Trophoblast cell (in vitro differentiated cells and primary cell): Measurements from ENCODE around the gene GHRL.
"Not testable (repeated sequence)": the region's sequence is repeated elsewhere in the genome, so short reads cannot be mapped to it uniquely, and the experiment has no call there.

Experiments used
- DNase-seq, 2 donors: peaks; one replicate each; pipeline ENCODE4 v3.0.0-alpha.2; 2016
- H2AFZ ChIP-seq: 2 replicates; pipeline ENCODE4 v1.6.1; 2013; ENCODE audit warnings: low read length, moderate library complexity, mild to moderate bottlenecking; ENCODE audit not compliant: insufficient read depth, poor library complexity
- H2AK5ac ChIP-seq: 2 replicates; pipeline ENCODE4 v1.6.1; 2013; ENCODE audit warnings: mild to moderate bottlenecking, low read length
- H2BK120ac ChIP-seq: 2 replicates; pipeline ENCODE4 v1.6.1; 2013; ENCODE audit warnings: low read length, mild to moderate bottlenecking, moderate library complexity; ENCODE audit not compliant: insufficient read depth, poor library complexity
- H2BK12ac ChIP-seq: 2 replicates; pipeline ENCODE4 v1.6.1; 2013; ENCODE audit warnings: mild to moderate bottlenecking, low read length, moderate library complexity
- H2BK5ac ChIP-seq: 2 replicates; pipeline ENCODE4 v1.6.1; 2013; ENCODE audit warnings: low read length, low read depth, moderate library complexity, mild to moderate bottlenecking; ENCODE audit not compliant: poor library complexity
- H3K14ac ChIP-seq: 2 replicates; pipeline ENCODE4 v1.6.1; 2013; ENCODE audit warnings: mild to moderate bottlenecking, low read length
- H3K18ac ChIP-seq: 2 replicates; pipeline ENCODE4 v1.6.1; 2013; ENCODE audit warnings: mild to moderate bottlenecking, low read length
- H3K23ac ChIP-seq: 2 replicates; pipeline ENCODE4 v1.6.1; 2013; ENCODE audit warnings: low read length
- H3K27ac ChIP-seq: 2 replicates; pipeline ENCODE4 v1.5.1; 2013; ENCODE audit warnings: low read depth, mild to moderate bottlenecking, inconsistent platforms, low read length, moderate library complexity
- H3K27me3 ChIP-seq: 2 replicates; pipeline ENCODE4 v1.6.1; 2013; ENCODE audit warnings: inconsistent platforms, mild to moderate bottlenecking, low read length, moderate library complexity; ENCODE audit not compliant: insufficient read depth
- H3K36me3 ChIP-seq, 2 experiments: 1 replicate in 1 of 2; 2 replicates in 1 of 2; pipeline ENCODE4 v1.6.1; 2013; ENCODE audit warnings: low read length in 2 of 2, mild to moderate bottlenecking in 2 of 2, moderate library complexity in 1 of 2; ENCODE audit not compliant: insufficient read depth in 2 of 2, control insufficient read depth in 1 of 2
- H3K4ac ChIP-seq: 2 replicates; pipeline ENCODE4 v1.6.1; 2013; ENCODE audit warnings: low read depth, mild to moderate bottlenecking, low read length, moderate library complexity
- H3K4me1 ChIP-seq, 2 experiments: 1 replicate in 1 of 2; 2 replicates in 1 of 2; pipeline ENCODE4 v1.6.1; 2013; ENCODE audit warnings: low read length in 2 of 2, mild to moderate bottlenecking in 2 of 2, moderate library complexity in 1 of 2; ENCODE audit not compliant: insufficient read depth in 2 of 2, control insufficient read depth in 1 of 2
- H3K4me2 ChIP-seq: 2 replicates; pipeline ENCODE4 v1.6.1; 2013; ENCODE audit warnings: inconsistent platforms, mild to moderate bottlenecking, low read length, moderate library complexity
- H3K4me3 ChIP-seq: 2 replicates; pipeline ENCODE4 v1.5.1; 2013; ENCODE audit warnings: mild to moderate bottlenecking, low read depth, low read length, inconsistent platforms
- H3K79me1 ChIP-seq: one replicate; pipeline ENCODE4 v1.6.1; 2013; ENCODE audit warnings: low read length
- H3K79me2 ChIP-seq: 2 replicates; pipeline ENCODE4 v1.6.1; 2013; ENCODE audit warnings: low read length, mild to moderate bottlenecking; ENCODE audit not compliant: control insufficient read depth, insufficient read depth, poor library complexity
- H3K9ac ChIP-seq: 2 replicates; pipeline ENCODE4 v1.6.1; 2013; ENCODE audit warnings: mild to moderate bottlenecking, low read length
- H3K9me3 ChIP-seq: 2 replicates; pipeline ENCODE4 v1.6.1; 2013; ENCODE audit warnings: low read depth, mild to moderate bottlenecking, control low read depth, inconsistent platforms, low read length; ENCODE audit not compliant: insufficient read depth
- H4K12ac ChIP-seq: 2 replicates; pipeline ENCODE4 v1.6.1; 2013; ENCODE audit warnings: low read depth, mild to moderate bottlenecking, low read length, moderate library complexity
- H4K8ac ChIP-seq: 2 replicates; pipeline ENCODE4 v1.6.1; 2013; ENCODE audit warnings: low read depth, mild to moderate bottlenecking, low read length, moderate library complexity
- H4K91ac ChIP-seq: one replicate; pipeline ENCODE4 v1.6.1; 2013; ENCODE audit warnings: low read depth, mild to moderate bottlenecking, low read length, moderate library complexity
- WGBS: extraction: QIAGEN DNeasy Blood & Tissue Kit; methylation state at CpG from one replicate; pipeline ENCODE4 v1.1.7; 2013; ENCODE audit warnings: missing lambda C conversion rate; ENCODE audit not compliant: insufficient read length, insufficient coverage; ENCODE audit errors: extremely low coverage; 5-methylcytosine and 5-hydroxymethylcytosine counted together

The GHRL gene

DNA sequence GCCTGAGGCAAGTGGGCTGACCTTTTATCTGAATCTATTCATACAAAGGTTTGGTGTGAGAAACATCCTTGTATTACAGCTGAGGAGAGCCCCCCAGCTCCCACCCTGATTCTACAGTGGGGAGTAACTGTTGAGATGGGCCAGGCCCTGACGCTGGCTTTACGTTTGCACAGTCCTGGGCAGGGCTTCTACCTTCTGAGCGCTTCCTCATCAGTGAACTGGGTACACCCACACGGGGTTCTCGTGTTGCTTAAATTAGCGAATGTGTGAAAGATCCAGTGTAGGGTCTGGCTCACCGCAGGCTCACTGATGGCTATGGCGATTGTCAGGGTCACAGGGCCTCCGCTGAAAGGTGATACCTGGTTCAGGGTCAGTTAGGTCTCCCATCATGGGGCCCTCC, 7.3 kb upstream of the GHRL start:
- Histone ChIP-seq H3K79me1 (no peaks in the 10 kb centered on the region), H2AFZ (no peak overlapping the region), H3K27me3 (no peaks in the 10 kb centered on the region), H2BK12ac (no peak overlapping the region), H3K18ac (no peak overlapping the region), H3K14ac (no peak overlapping the region), H3K4ac (no peak overlapping the region), H3K36me3 (peaks cover 52 to 54% of the 10 kb centered on the region in 2 experiments), H3K9me3 (peaks cover 5% of the 10 kb centered on the region), H2AK5ac (no peak overlapping the region), H3K4me1 (no peaks in the 10 kb centered on the region), H3K9ac (no peak overlapping the region), H3K4me3 (no peak overlapping the region), H4K91ac (no peak overlapping the region), H2BK5ac (no peak overlapping the region), H3K27ac (no peak overlapping the region), H4K12ac (no peak overlapping the region), H4K8ac (no peak overlapping the region), H3K23ac (no peak overlapping the region), H2BK120ac (no peak overlapping the region), H3K79me2 (no peaks in the 10 kb centered on the region), H3K4me2 (no peak overlapping the region)
- DNase-seq: no peak
- WGBS: no CpG with 5 or more reads among the region's 9 CpGs

DNA sequence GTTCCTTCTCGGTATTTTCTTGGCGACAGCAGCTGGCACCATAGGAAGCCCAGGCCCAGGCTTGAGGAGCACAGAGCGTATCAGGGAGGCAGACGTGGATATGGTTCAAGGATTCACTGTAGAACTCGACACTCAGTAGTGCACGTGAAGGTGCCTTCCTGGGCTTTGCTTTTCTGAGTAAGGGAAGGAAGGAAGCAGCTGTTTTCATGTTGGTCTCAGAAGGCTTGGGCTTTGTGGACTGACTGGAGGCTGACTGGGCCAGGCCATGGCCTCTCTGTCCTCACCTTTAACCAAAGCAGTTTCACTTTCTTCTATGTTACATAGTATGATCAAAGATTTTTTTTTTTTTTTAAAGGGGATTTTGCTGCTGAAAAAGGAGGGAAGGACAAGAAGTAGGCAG, 6.9 kb upstream of the GHRL start:
- Histone ChIP-seq H3K18ac (no peak overlapping the region), H3K79me2 (no peaks in the 10 kb centered on the region), H3K27ac (no peak overlapping the region), H2BK5ac (no peak overlapping the region), H3K4me1 (no peaks in the 10 kb centered on the region), H2BK12ac (no peak overlapping the region), H3K36me3 (peaks cover 48 to 50% of the 10 kb centered on the region in 2 experiments), H4K8ac (no peak overlapping the region), H3K23ac (no peak overlapping the region), H3K14ac (no peak overlapping the region), H4K12ac (no peak overlapping the region), H2AK5ac (no peak overlapping the region), H3K9me3 (peaks cover 5% of the 10 kb centered on the region), H2BK120ac (no peak overlapping the region), H3K27me3 (no peaks in the 10 kb centered on the region), H2AFZ (no peak overlapping the region), H3K4me3 (no peak overlapping the region), H3K9ac (peak overlapping the region; percentile 7), H3K79me1 (no peaks in the 10 kb centered on the region), H3K4me2 (no peak overlapping the region), H3K4ac (no peak overlapping the region), H4K91ac (no peak overlapping the region)
- DNase-seq: no peak
- no CpG with 5 or more reads among the region's 6 CpGs for WGBS

DNA sequence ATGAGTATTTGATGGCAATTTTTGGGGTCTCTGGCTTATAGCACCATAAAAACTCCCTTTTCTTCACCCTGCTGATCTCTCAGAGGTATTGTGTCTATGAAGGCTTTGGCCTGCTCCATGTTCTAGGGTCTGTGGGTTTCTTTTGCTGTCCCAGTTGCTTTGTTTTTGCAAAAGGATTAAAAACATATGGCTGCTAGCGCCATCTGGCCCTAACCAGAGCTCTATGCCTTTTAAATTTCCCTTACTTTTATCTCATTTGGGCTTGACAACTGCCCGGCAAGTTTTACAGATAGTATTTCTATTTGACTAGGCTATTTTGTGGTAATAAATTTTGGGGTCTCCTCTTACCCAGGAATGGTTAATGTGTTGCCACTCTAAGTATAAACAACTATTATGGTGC, 6.4 kb upstream of the GHRL start:
- Histone ChIP-seq H3K9ac (no peak overlapping the region), H2AFZ (no peak overlapping the region), H4K8ac (no peak overlapping the region), H3K4me1 (no peaks in the 10 kb centered on the region), H2AK5ac (no peak overlapping the region), H3K14ac (no peak overlapping the region), H3K36me3 (peaks cover 43 to 47% of the 10 kb centered on the region in 2 experiments), H3K4ac (no peak overlapping the region), H3K79me2 (no peaks in the 10 kb centered on the region), H2BK5ac (no peak overlapping the region), H3K23ac (no peak overlapping the region), H4K12ac (no peak overlapping the region), H3K9me3 (peaks cover 5% of the 10 kb centered on the region), H3K4me3 (no peak overlapping the region), H3K4me2 (no peak overlapping the region), H4K91ac (no peak overlapping the region), H3K27ac (no peak overlapping the region), H3K27me3 (no peaks in the 10 kb centered on the region), H3K79me1 (no peaks in the 10 kb centered on the region), H3K18ac (no peak overlapping the region), H2BK12ac (no peak overlapping the region), H2BK120ac (no peak overlapping the region)
- no peak for DNase-seq
- no CpG with 5 or more reads among the region's 2 CpGs for WGBS

DNA sequence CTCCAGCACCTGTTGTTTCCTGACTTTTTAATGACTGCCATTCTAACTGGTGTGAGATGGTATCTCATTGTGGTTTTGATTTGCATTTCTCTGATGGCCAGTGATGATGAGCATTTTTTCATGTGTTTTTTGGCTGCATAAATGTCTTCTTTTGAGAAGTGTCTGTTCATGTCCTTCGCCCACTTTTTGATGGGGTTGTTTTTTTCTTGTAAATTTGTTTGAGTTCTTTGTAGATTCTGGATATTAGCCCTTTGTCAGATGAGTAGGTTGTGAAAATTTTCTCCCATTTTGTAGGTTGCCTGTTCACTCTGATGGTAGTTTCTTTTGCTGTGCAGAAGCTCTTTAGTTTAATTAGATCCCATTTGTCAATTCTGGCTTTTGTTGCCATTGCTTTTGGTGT, 5.3 kb upstream of the GHRL start:
- H3K27me3 ChIP-seq, H3K27ac ChIP-seq, H2AK5ac ChIP-seq, H2BK120ac ChIP-seq, H3K4me3 ChIP-seq, H2BK5ac ChIP-seq, H3K9ac ChIP-seq, DNase-seq, H3K79me2 ChIP-seq, H3K79me1 ChIP-seq, H3K9me3 ChIP-seq, H4K8ac ChIP-seq, H4K91ac ChIP-seq, H3K14ac ChIP-seq, H3K4me1 ChIP-seq, H3K18ac ChIP-seq, H2BK12ac ChIP-seq, H4K12ac ChIP-seq, H3K4me2 ChIP-seq, H3K23ac ChIP-seq, H3K4ac ChIP-seq, H2AFZ ChIP-seq: not testable (repeated sequence)
- WGBS: no CpG with 5 or more reads among the region's 1 CpG
- H3K36me3 ChIP-seq: peaks cover 35 to 36% of the 10 kb centered on the region in 2 experiments
